Neuronal stem cell (in vitro differentiated cells): Measurements from ENCODE around the gene TMEM129.

ENCODE experiments used
- DNase-seq: peaks from one replicate; pipeline ENCODE4 v3.0.0-alpha.2; 2013; ENCODE audit warnings: low spot score
- H2AFZ ChIP-seq: one replicate; pipeline ENCODE4 v1.6.1; 2013; ENCODE audit warnings: mild to moderate bottlenecking, low read length, inconsistent platforms
- H2AK5ac ChIP-seq: 2 replicates; pipeline ENCODE4 v1.6.1; 2013; ENCODE audit warnings: low read depth, mild to moderate bottlenecking, inconsistent platforms, low read length, moderate library complexity, mixed read lengths
- H2BK120ac ChIP-seq: 2 replicates; pipeline ENCODE4 v1.6.1; 2013; ENCODE audit warnings: low read depth, mild to moderate bottlenecking, inconsistent platforms, low read length, moderate library complexity, mixed read lengths
- H2BK12ac ChIP-seq: one replicate; pipeline ENCODE4 v1.6.1; 2013; ENCODE audit warnings: low read length, inconsistent platforms
- H2BK15ac ChIP-seq: 2 replicates; pipeline ENCODE4 v1.6.1; 2013; ENCODE audit warnings: mild to moderate bottlenecking, low read length, inconsistent platforms, mixed read lengths
- H2BK5ac ChIP-seq: one replicate; pipeline ENCODE4 v1.6.1; 2013; ENCODE audit warnings: inconsistent platforms, mild to moderate bottlenecking, low read length, moderate library complexity
- H3K14ac ChIP-seq: one replicate; pipeline ENCODE4 v1.6.1; 2013; ENCODE audit warnings: low read length, inconsistent platforms
- H3K18ac ChIP-seq: 2 replicates; pipeline ENCODE4 v1.6.1; 2013; ENCODE audit warnings: low read length, inconsistent platforms
- H3K23ac ChIP-seq: 2 replicates; pipeline ENCODE4 v1.6.1; 2013; ENCODE audit warnings: low read depth, mild to moderate bottlenecking, mixed read lengths, low read length, inconsistent platforms; ENCODE audit not compliant: poor library complexity
- H3K27ac ChIP-seq: replicated peaks from 3 replicates; pipeline ENCODE4 v1.5.1; 2013; ENCODE audit warnings: low read length, inconsistent platforms
- H3K27me3 ChIP-seq, 3 experiments: 2 replicates each; pipeline ENCODE4 v1.6.1; 2013; ENCODE audit warnings: low read length in 3 of 3, mild to moderate bottlenecking in 2 of 3, inconsistent platforms in 1 of 3, low read depth in 1 of 3, mixed read lengths in 1 of 3, moderate library complexity in 1 of 3; ENCODE audit not compliant: control insufficient read depth in 3 of 3, insufficient read depth in 3 of 3
- H3K36me3 ChIP-seq, 2 donors: replicated peaks in 1 of 2; 2 replicates each; pipeline ENCODE4 v1.6.1; 2013; ENCODE audit warnings: low read length in 2 of 2; ENCODE audit not compliant: control insufficient read depth in 2 of 2, insufficient read depth in 2 of 2
- H3K4ac ChIP-seq: 2 replicates; pipeline ENCODE4 v1.6.1; 2013; ENCODE audit warnings: inconsistent platforms, mild to moderate bottlenecking, low read length, moderate library complexity
- H3K4me1 ChIP-seq, 2 donors: 1 replicate in 1 of 2; 2 replicates in 1 of 2; pipeline ENCODE4 v1.6.1; 2013; ENCODE audit warnings: low read length in 2 of 2, low read depth in 1 of 2; ENCODE audit not compliant: control insufficient read depth in 2 of 2, insufficient read depth in 1 of 2
- H3K4me2 ChIP-seq: one replicate; pipeline ENCODE4 v1.6.1; 2013; ENCODE audit warnings: mild to moderate bottlenecking, low read length, inconsistent platforms; ENCODE audit not compliant: insufficient read depth, poor library complexity, severe bottlenecking
- H3K4me3 ChIP-seq, 2 donors: 2 replicates each; pipeline ENCODE4 v1.5.1; 2013; ENCODE audit warnings: low read length in 2 of 2, mild to moderate bottlenecking in 2 of 2, inconsistent platforms in 1 of 2, moderate library complexity in 1 of 2
- H3K79me1 ChIP-seq: one replicate; pipeline ENCODE4 v1.6.1; 2013; ENCODE audit warnings: low read depth, mild to moderate bottlenecking, inconsistent platforms, low read length, moderate library complexity
- H3K9ac ChIP-seq: one replicate; pipeline ENCODE4 v1.6.1; 2013; ENCODE audit warnings: mild to moderate bottlenecking, low read depth, low read length, inconsistent platforms; ENCODE audit not compliant: poor library complexity
- H3K9me3 ChIP-seq, 2 donors: replicated peaks in 1 of 2; 2 replicates each; pipeline versions ENCODE3 to v1.6.1; 2013; ENCODE audit warnings: low read length in 2 of 2, mild to moderate bottlenecking in 2 of 2, inconsistent platforms in 1 of 2, low read depth in 1 of 2, mixed read lengths in 1 of 2, moderate library complexity in 1 of 2; ENCODE audit not compliant: control insufficient read depth in 2 of 2, insufficient read depth in 1 of 2
- H4K8ac ChIP-seq: one replicate; pipeline ENCODE4 v1.6.1; 2013; ENCODE audit warnings: low read depth, mild to moderate bottlenecking, inconsistent platforms, low read length, moderate library complexity
- H4K91ac ChIP-seq: one replicate; pipeline ENCODE4 v1.6.1; 2013; ENCODE audit warnings: low read length, low read depth, mild to moderate bottlenecking, inconsistent platforms; ENCODE audit not compliant: poor library complexity
- WGBS, 2 donors: extraction: QIAGEN DNeasy Blood & Tissue Kit; methylation state at CpG; one replicate each; pipeline ENCODE4 v1.1.7; 2013; ENCODE audit warnings: missing lambda C conversion rate in 2 of 2, mixed read lengths in 1 of 2; ENCODE audit not compliant: insufficient read length in 2 of 2, insufficient replicate concordance in 1 of 2; ENCODE audit errors: extremely low coverage in 2 of 2; 5-methylcytosine and 5-hydroxymethylcytosine counted together

Gene TMEM129

GRCh38 chr4:1713003-1713851 is 7.9 kb downstream of the TMEM129 start:
- H3K23ac ChIP-seq = peak overlapping the region; percentile 83
- H3K9ac ChIP-seq = peak overlapping the region; percentile 93
- H3K14ac ChIP-seq = peak overlapping the region; percentile 39
- peak overlapping the region; percentile 90 for H2AK5ac ChIP-seq
- no peak overlapping the region for H2BK15ac ChIP-seq
- no peaks in the 10 kb centered on the region for H3K9me3 ChIP-seq
- peaks cover 13 to 16% of the 10 kb centered on the region in 2 donors for H3K4me1 ChIP-seq
- H3K4ac ChIP-seq = no peak overlapping the region
- H3K27ac ChIP-seq = peak overlapping the region; percentile 26
- H3K79me1 ChIP-seq = peaks cover 19% of the 10 kb centered on the region
- peak overlapping the region; percentile 90 for H3K18ac ChIP-seq
- no CpG with 5 or more reads among the region's 35 CpGs for WGBS, 2 donors
- H4K8ac ChIP-seq = peak overlapping the region; percentile 89
- peak overlapping the region; percentile 11 for H4K91ac ChIP-seq
- no peak overlapping the region for H2BK12ac ChIP-seq
- peak overlapping the region; percentile 72 for H2BK120ac ChIP-seq
- peak overlapping the region; percentile 99 for H2AFZ ChIP-seq
- H3K4me2 ChIP-seq = peak overlapping the region; percentile 99
- peaks cover 24 to 66% of the 10 kb centered on the region in 2 donors for H3K36me3 ChIP-seq
- no peak for DNase-seq
- H2BK5ac ChIP-seq = peak overlapping the region; percentile 96
- peak overlapping the region; percentile 93 to 95 for H3K4me3 ChIP-seq
- H3K27me3 ChIP-seq = no peaks in the 10 kb centered on the region

DNA sequence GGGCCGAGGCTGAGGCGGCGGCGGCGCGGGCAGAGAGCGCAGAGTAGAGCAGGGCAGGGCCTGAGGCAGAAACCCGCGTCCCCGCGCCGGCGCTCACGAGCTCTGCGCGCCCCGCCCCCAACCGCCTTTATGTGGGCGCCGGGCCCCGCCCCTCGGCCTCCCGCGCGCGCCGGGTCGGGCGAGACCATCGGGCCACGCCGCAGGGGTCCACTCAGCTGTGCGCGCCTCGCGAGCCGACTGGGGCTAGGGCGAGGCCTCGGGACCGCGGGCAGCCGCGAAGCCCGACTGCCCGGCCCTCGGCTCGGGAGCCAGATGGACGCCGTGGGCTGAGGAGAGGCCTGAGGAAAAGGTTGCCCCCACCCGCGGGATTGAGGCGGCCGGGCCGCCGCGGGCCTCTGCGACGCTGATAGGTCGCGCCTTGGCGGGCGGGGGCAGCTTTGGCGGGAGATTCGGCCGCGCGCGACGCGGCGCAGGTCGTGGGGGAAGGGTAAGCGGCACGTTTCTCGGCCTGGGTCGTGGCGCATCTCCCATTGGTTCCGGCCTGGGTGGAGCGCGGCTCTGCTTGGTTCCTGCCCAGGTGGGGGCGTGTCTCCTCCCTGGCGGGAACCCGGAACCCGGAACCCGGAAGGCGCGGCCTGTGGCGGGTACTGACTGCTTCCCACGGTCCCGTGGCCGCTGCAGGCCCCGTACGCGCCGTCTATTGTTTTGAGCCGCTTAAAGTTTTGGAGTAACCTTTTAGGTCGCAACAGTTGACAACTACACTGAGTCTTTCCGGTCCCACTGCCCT is 8.7 kb downstream of the TMEM129 start, which contains the start of gene SLBP:
Gene SLBP (minus strand): TSS at position 104 of the 787 bp plus-strand sequence. CDS start 131 bp downstream, outside the sequence.
- Histone ChIP-seq H3K4me2 (peak within 1 kb of the TSS; percentile 99), H3K23ac (peak within 1 kb of the TSS; percentile 83), H3K18ac (peak within 1 kb of the TSS; percentile 100), H3K27me3 (no peaks in the 10 kb centered on the region), H2BK5ac (peak within 1 kb of the TSS; percentile 96), H3K14ac (peak within 1 kb of the TSS; percentile 94), H3K36me3 (peaks cover 16 to 65% of the 10 kb centered on the region in 2 donors), H2BK120ac (peak within 1 kb of the TSS; percentile 94), H4K91ac (peak within 1 kb of the TSS; percentile 95), H4K8ac (peak within 1 kb of the TSS; percentile 89), H2BK12ac (peak within 1 kb of the TSS; percentile 98), H3K4me1 (peaks cover 13 to 16% of the 10 kb centered on the region in 2 donors), H3K4me3 (peak within 1 kb of the TSS; percentile 93 to 95), H2AFZ (peak within 1 kb of the TSS; percentile 99), H3K9ac (peak within 1 kb of the TSS; percentile 97), H2BK15ac (peak within 1 kb of the TSS; percentile 94), H3K4ac (peak within 1 kb of the TSS; percentile 84), H3K9me3 (no peaks in the 10 kb centered on the region), H3K79me1 (peaks cover 14% of the 10 kb centered on the region), H2AK5ac (peak within 1 kb of the TSS; percentile 99), H3K27ac (peak within 1 kb of the TSS; percentile 90)
- WGBS, 2 donors = no CpG with 5 or more reads among the region's 98 CpGs
- peak; percentile 86 for DNase-seq

DNA sequence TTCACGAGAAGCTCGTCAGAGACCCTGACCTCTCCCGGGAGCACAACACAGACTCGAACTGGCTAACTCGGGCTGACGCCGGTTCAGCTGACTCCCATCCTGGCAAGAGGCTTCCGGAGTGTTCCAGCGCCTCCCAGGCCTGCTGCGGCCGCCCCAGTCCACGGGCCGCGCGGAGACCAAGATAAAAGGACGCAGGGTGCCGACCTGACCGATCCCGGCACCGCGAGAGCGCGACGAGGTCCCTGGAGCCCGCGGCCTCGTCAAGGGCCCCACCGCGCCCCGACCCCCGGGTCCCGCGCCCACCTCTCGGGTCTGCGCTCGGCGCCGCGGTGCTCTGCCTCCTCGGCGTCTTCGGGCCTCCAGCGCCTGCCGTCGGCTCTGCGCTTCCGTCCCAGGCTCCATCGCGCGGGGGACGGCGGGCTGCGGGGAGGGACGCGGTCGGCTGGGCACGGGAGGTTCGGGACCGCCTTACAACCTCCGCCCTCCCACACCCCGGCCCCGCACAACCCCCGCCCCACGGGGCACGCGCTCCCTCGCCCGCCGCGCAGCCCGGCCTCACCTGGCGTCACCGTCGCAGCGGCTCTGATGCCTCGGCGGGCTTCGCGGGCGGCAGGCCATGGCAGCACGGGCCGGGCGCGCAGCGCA is 9.4 kb downstream of the TMEM129 start:
- DNase-seq = no peak
- peak overlapping the region; percentile 96 for H2BK5ac ChIP-seq

More for the DNA sequence above, 9.4 kb downstream of the TMEM129 start:
- Histone ChIP-seq H3K9ac (peak overlapping the region; percentile 97), H3K79me1 (peaks cover 12% of the 10 kb centered on the region), H3K4me2 (peak overlapping the region; percentile 84), H4K8ac (no peak overlapping the region), H3K9me3 (no peaks in the 10 kb centered on the region), H4K91ac (no peak overlapping the region), H2BK15ac (peak overlapping the region; percentile 91), H3K4me3 (peak overlapping the region; percentile 93 to 95), H3K4ac (peak overlapping the region; percentile 66), H2AFZ (peak overlapping the region; percentile 99), H3K27me3 (no peaks in the 10 kb centered on the region), H3K23ac (peak overlapping the region; percentile 83), H3K4me1 (peaks cover 13 to 16% of the 10 kb centered on the region in 2 donors), H3K36me3 (peaks cover 10 to 59% of the 10 kb centered on the region in 2 donors), H3K18ac (peak overlapping the region; percentile 99), H3K14ac (peak overlapping the region; percentile 94), H3K27ac (no peak overlapping the region), H2BK120ac (peak overlapping the region; percentile 94), H2BK12ac (peak overlapping the region; percentile 98), H2AK5ac (peak overlapping the region; percentile 99)
- no CpG with 5 or more reads among the region's 85 CpGs for WGBS, 2 donors
